ENCODE data around the gene KCNT1.

Gene KCNT1

DNA sequence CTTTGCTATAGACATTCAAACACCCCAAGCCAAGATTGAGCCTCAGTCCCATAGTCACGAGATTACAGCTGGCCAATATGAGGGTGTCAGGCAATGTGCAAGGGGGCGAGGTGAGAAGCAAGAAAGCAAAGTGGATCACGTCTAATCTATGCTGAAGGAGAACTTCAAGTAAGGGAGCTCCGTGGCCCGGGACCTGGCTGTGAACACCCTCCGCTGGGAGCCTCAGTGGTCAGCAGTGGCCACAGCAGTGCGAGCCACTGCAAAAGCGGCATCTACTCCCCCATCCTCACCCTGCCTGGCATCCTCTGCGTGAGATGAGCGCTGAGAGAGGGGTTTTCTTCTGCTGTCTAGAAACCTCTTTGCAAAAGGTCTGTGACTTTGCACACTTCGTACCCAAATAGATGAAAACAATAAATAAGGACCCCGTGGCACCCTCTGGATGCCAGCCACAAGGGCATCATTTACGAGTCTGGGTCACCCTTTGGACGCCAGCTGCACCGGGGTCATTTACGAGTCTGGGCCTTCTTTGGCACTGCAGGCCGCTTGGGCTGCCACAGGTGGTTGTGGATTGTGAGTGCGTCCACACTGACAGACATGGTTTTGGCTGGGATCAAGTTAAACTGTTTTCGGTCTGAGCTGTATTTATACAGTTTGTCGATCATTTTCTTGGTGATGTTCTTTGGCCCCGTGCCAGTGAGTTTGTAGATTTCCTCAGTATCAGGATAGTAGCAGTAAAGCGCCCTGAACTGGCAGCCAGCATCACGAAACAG lies 109.0 kb downstream of the KCNT1 start:
- Histone ChIP-seq H3K79me2 (ENCODE audit: insufficient read depth, low read length) (no peaks in the 10 kb centered on the region), H3K4me2 (ENCODE audit: low read depth, low read length, poor library complexity, severe bottlenecking) (no peak overlapping the region), H3K4me3 (ENCODE audit: insufficient read depth, low read length, poor library complexity, severe bottlenecking) (no peak overlapping the region), H3K27me3 (ENCODE audit: low read length) (no peaks in the 10 kb centered on the region), H3K27ac (ENCODE audit: low read depth, low read length) (no peak overlapping the region), H3K9me2 (replicated peaks; ENCODE audit: insufficient read depth, low read length) (no peaks in the 10 kb centered on the region), H4K20me1 (ENCODE audit: low read depth, low read length) (no peaks in the 10 kb centered on the region), H3K9me3 (ENCODE audit: insufficient read depth, low read length) (no peaks in the 10 kb centered on the region), H3F3A (ENCODE audit: insufficient read depth) (no peaks in the 10 kb centered on the region), H3K9ac (ENCODE audit: low read length) (no peak overlapping the region), H2AFZ (ENCODE audit: low read depth, low read length, severe bottlenecking) (no peak overlapping the region), H3K36me3 (ENCODE audit: low read length) (no peaks in the 10 kb centered on the region; the same call in 1 of the 2 replicates)
- TF ChIP-seq, protein P1, sequence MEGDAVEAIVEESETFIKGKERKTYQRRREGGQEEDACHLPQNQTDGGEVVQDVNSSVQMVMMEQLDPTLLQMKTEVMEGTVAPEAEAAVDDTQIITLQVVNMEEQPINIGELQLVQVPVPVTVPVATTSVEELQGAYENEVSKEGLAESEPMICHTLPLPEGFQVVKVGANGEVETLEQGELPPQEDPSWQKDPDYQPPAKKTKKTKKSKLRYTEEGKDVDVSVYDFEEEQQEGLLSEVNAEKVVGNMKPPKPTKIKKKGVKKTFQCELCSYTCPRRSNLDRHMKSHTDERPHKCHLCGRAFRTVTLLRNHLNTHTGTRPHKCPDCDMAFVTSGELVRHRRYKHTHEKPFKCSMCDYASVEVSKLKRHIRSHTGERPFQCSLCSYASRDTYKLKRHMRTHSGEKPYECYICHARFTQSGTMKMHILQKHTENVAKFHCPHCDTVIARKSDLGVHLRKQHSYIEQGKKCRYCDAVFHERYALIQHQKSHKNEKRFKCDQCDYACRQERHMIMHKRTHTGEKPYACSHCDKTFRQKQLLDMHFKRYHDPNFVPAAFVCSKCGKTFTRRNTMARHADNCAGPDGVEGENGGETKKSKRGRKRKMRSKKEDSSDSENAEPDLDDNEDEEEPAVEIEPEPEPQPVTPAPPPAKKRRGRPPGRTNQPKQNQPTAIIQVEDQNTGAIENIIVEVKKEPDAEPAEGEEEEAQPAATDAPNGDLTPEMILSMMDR (IDR thresholded peaks at IDR 0.05; ENCODE audit: insufficient read depth, low read length, poor library complexity, severe bottlenecking) = no peak
- no peak for TF ChIP-seq EZH2phosphoT487 (conservative IDR thresholded peaks at IDR 0.05; ENCODE audit: low read length)

- Histone ChIP-seq H3K9me2 (replicated peaks; ENCODE audit: insufficient read depth, low read length) (no peaks in the 10 kb centered on the region), H4K20me1 (ENCODE audit: low read depth, low read length) (no peaks in the 10 kb centered on the region), H3K9me3 (ENCODE audit: insufficient read depth, low read length) (no peaks in the 10 kb centered on the region), H3K4me2 (ENCODE audit: low read depth, low read length, poor library complexity, severe bottlenecking) (no peak overlapping the region), H2AFZ (ENCODE audit: low read depth, low read length, severe bottlenecking) (no peak overlapping the region), H3K27ac (ENCODE audit: low read depth, low read length) (no peak overlapping the region), H3K4me3 (ENCODE audit: insufficient read depth, low read length, poor library complexity, severe bottlenecking) (no peak overlapping the region), H3F3A (ENCODE audit: insufficient read depth) (no peaks in the 10 kb centered on the region), H3K36me3 (ENCODE audit: low read length) (no peaks in the 10 kb centered on the region; the same call in 1 of the 2 replicates), H3K79me2 (ENCODE audit: insufficient read depth, low read length) (no peaks in the 10 kb centered on the region), H3K9ac (ENCODE audit: low read length) (no peak overlapping the region), H3K27me3 (ENCODE audit: low read length) (no peaks in the 10 kb centered on the region)
- TF ChIP-seq, protein P1 (IDR thresholded peaks at IDR 0.05; ENCODE audit: insufficient read depth, low read length, poor library complexity, severe bottlenecking) = no peak
- no peak for TF ChIP-seq EZH2phosphoT487 (conservative IDR thresholded peaks at IDR 0.05; ENCODE audit: low read length)
Observed at GRCh38 chr9:135811801-135812200, 109.8 kb downstream of the KCNT1 start.

- no peak overlapping the region for H3K4me2 ChIP-seq (ENCODE audit: low read depth, low read length, poor library complexity, severe bottlenecking)
- no peak overlapping the region for H3K27ac ChIP-seq (ENCODE audit: low read depth, low read length)
- H3F3A ChIP-seq (ENCODE audit: insufficient read depth) = no peaks in the 10 kb centered on the region
- no peaks in the 10 kb centered on the region for H3K9me2 ChIP-seq (replicated peaks; ENCODE audit: insufficient read depth, low read length)
- H3K79me2 ChIP-seq (ENCODE audit: insufficient read depth, low read length) = no peaks in the 10 kb centered on the region
- TF ChIP-seq EZH2phosphoT487 (conservative IDR thresholded peaks at IDR 0.05; ENCODE audit: low read length) = no peak
- TF ChIP-seq, protein P1 (IDR thresholded peaks at IDR 0.05; ENCODE audit: insufficient read depth, low read length, poor library complexity, severe bottlenecking) = no peak
- H3K9ac ChIP-seq (ENCODE audit: low read length) = no peak overlapping the region
- no peak overlapping the region for H3K4me3 ChIP-seq (ENCODE audit: insufficient read depth, low read length, poor library complexity, severe bottlenecking)
- H3K27me3 ChIP-seq (ENCODE audit: low read length) = no peaks in the 10 kb centered on the region
- H2AFZ ChIP-seq (ENCODE audit: low read depth, low read length, severe bottlenecking) = no peak overlapping the region
- no peaks in the 10 kb centered on the region; the same call in 1 of the 2 replicates for H3K36me3 ChIP-seq (ENCODE audit: low read length)
- H4K20me1 ChIP-seq (ENCODE audit: low read depth, low read length) = no peaks in the 10 kb centered on the region
- H3K9me3 ChIP-seq (ENCODE audit: insufficient read depth, low read length) = no peaks in the 10 kb centered on the region
Observed at GRCh38 chr9:135812961-135813360, 111.0 kb downstream of the KCNT1 start.
